ENCODE results near the gene UROC1. TPM values are rescaled to one million over a fixed set of nuclear protein-coding genes. Genes with fewer than 3 reads are reported as not detected.

The UROC1 gene
- total RNA-seq, 1 experiment from 2014 or later: not detected

DNA sequence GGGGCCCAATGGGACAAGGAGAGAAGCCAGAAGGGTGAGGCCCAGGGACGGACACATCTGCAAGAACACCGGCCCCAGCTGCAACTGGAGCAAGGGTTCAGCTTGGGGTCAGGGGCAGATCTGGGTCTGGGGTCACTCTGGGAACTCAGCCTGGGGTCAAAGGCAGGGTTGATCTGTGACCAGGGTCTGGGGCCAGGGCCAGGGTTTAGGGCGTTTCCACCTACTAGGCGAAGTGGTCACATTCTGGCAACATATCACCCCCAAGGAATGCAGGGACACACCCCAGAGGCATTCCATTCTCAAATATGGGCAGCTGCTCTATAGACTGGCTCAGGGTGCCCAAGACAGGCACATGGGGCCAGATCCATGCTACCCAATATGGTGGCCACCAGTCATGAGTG is 9.0 kb downstream of the UROC1 start:
- no peak for DNase-seq (ENCODE audit: low read depth)
- in situ Hi-C loops (cut with HindIII; ENCODE audit: low pct_unique_long_range_greater_than_20kb, low sequenced_read_pairs): no loop called here

GRCh38 chr3:126507886-126508285 is 9.7 kb downstream of the UROC1 start:
- DNase-seq (ENCODE audit: low read depth): no peak
- in situ Hi-C loops (cut with HindIII; ENCODE audit: low pct_unique_long_range_greater_than_20kb, low sequenced_read_pairs): no loop called here

GRCh38 chr3:126503701-126504100 is 13.9 kb downstream of the UROC1 start:
- in situ Hi-C loops (cut with HindIII; ENCODE audit: low pct_unique_long_range_greater_than_20kb, low sequenced_read_pairs): no loop called here

GRCh38 chr3:126502656-126503055 is 14.9 kb downstream of the UROC1 start:
- in situ Hi-C loops (cut with HindIII; ENCODE audit: low pct_unique_long_range_greater_than_20kb, low sequenced_read_pairs): no loop called here
- DNase-seq (ENCODE audit: low read depth): no peak

More at GRCh38 chr3:126503701-126504100, 13.9 kb downstream of the UROC1 start:
- DNase-seq (ENCODE audit: low read depth): no peak

DNA sequence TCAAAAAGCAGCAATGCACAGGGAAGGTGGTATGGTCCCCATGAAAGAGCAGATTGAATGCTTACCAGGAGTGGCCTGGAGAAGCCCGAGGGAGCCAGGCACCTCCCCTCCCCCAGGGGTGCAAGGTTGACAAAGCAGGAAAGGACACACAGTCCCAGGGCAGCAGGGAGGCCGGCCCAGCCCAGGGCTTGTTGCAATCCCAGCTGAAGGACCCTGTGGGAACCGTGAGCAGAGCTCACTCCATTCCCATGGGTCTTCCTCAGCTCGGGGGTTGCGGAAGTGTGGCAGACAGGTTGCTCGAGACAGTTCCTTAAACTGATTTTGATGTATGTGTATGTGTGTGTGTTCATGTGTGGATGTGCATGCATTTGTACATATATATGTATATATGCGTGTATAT is 15.8 kb downstream of the UROC1 start:
- in situ Hi-C loops (cut with HindIII; ENCODE audit: low pct_unique_long_range_greater_than_20kb, low sequenced_read_pairs): no loop called here
- no peak for DNase-seq (ENCODE audit: low read depth)

GRCh38 chr3:126501054-126501453 is 16.5 kb downstream of the UROC1 start:
- DNase-seq (ENCODE audit: low read depth): no peak
- in situ Hi-C loops (cut with HindIII; ENCODE audit: low pct_unique_long_range_greater_than_20kb, low sequenced_read_pairs): no loop called here

DNA sequence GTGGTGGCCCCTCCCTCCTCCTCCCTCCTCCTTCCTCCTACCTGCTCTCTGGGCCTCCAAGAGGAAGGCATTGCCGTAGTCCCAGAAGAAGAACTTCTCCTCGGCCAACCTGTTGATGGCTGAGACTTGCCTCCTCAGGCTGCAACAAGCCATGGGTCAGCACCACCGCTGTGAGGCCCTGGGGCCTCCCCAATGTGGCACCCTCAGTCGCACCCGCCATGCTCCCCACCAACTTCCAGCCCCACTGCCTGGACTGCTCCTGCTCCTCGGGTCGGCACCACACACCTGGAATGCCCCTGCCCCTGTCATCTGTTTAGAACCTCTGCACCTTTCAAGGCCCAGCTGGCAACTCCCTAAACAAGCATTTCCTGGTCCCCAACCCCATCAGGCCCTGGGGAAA is 17.6 kb downstream of the UROC1 start:
- in situ Hi-C loops (cut with HindIII; ENCODE audit: low pct_unique_long_range_greater_than_20kb, low sequenced_read_pairs): no loop called here
- DNase-seq (ENCODE audit: low read depth): no peak

DNA sequence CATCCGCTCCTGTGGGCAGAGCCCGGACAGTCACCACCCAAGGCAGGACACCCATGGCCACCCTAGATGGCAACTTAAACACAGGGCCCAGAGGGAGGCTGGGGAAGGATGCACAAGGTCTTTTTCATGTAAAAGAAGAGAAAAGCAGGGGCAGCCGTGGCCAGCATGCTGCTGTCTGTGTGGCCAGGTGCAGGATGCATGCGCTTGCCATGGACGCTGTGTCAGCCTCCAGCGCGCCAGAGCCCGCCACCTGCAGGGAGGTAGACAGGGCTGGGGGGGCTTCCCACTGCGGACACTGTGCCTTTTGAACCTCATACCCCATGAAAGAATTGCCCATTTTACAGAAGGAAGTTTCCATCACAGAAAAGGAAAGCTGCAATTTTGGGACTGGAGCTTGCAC is 18.2 kb downstream of the UROC1 start:
- in situ Hi-C loops (cut with HindIII; ENCODE audit: low pct_unique_long_range_greater_than_20kb, low sequenced_read_pairs): no loop called here
- no peak for DNase-seq (ENCODE audit: low read depth)

DNA sequence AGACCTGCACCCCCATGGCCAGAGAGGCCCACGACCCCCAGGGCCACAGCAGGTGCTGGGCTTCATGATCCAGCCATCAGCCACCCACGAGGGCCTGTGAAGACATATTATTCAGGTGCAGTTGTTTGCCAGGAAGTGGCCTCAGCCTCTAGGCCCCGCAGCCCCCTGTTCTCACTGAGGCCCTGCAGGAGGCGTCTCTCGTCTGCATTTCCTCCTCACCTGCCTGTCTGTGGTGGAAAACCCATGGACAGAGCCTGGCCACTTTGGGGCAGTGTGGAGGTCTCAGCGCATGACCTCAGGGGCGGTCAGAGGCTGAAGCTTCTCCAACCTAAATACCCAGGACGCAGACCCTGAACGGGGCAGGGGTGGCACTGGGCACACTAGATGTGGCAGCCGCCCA is 18.6 kb downstream of the UROC1 start:
- in situ Hi-C loops (cut with HindIII; ENCODE audit: low pct_unique_long_range_greater_than_20kb, low sequenced_read_pairs): no loop called here

GRCh38 chr3:126498461-126498860 is 19.1 kb downstream of the UROC1 start:
- DNase-seq (ENCODE audit: low read depth): no peak
- in situ Hi-C loops (cut with HindIII; ENCODE audit: low pct_unique_long_range_greater_than_20kb, low sequenced_read_pairs): no loop called here

More for the DNA sequence above, 18.6 kb downstream of the UROC1 start:
- DNase-seq (ENCODE audit: low read depth): no peak

GRCh38 chr3:126497956-126498355 is 19.6 kb downstream of the UROC1 start:
- DNase-seq (ENCODE audit: low read depth): no peak
- in situ Hi-C loops (cut with HindIII; ENCODE audit: low pct_unique_long_range_greater_than_20kb, low sequenced_read_pairs): no loop called here

GRCh38 chr3:126496894-126497850 is 20.4 kb downstream of the UROC1 start:
- DNase-seq (ENCODE audit: low read depth): no peak
- in situ Hi-C loops (cut with HindIII; ENCODE audit: low pct_unique_long_range_greater_than_20kb, low sequenced_read_pairs): no loop called here

DNA sequence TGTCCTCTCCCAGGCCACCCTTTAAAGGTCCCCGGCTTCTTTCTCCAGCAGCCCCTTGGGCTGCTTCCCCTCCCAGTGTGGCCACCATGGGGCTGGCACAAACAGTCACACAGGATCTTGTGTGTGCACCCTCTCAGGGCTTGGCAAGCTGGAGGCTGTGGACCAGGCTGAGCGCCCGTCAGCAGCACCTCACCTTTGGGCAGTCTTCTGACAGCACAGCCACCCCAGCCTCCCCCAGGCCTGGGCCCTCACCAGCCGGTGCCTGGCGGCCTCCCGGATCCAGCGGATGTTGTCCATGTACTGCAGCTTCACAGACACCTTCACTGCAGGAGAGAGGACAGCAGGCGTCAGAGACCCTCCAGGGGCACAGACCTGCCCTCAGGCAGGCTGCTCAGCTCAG is 21.8 kb downstream of the UROC1 start:
- in situ Hi-C loops (cut with HindIII; ENCODE audit: low pct_unique_long_range_greater_than_20kb, low sequenced_read_pairs): no loop called here
- DNase-seq (ENCODE audit: low read depth): no peak

GRCh38 chr3:126494970-126495230 is 22.7 kb downstream of the UROC1 start:
- in situ Hi-C loops (cut with HindIII; ENCODE audit: low pct_unique_long_range_greater_than_20kb, low sequenced_read_pairs): no loop called here
- no peak for DNase-seq (ENCODE audit: low read depth)

- in situ Hi-C loops (cut with HindIII; ENCODE audit: low pct_unique_long_range_greater_than_20kb, low sequenced_read_pairs): no loop called here
Measured at GRCh38 chr3:126494204-126494969, 23.2 kb downstream of the UROC1 start.

DNA sequence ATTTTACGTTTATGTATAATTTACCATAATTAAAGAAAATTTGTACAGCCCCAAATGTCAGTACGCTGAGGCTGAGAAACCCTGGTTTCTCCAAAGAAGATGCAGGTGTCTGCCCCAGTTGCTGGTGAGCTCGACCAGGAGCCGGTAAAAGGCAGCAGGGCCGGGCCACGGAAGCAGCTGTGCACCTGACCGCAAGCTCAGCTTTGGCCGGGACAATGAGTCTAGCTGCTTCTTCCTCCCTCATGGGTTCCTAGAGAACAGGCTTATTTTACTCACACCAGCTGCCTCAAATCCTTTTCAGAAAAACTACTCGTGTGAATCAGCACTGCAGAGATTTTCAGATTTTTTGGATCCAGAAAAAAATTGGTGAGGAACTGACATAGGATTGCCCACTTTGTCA is 23.8 kb downstream of the UROC1 start:
- in situ Hi-C loops (cut with HindIII; ENCODE audit: low pct_unique_long_range_greater_than_20kb, low sequenced_read_pairs): no loop called here
- DNase-seq (ENCODE audit: low read depth): no peak

More at GRCh38 chr3:126494204-126494969, 23.2 kb downstream of the UROC1 start:
- DNase-seq (ENCODE audit: low read depth): no peak

GRCh38 chr3:126493051-126493450 is 24.5 kb downstream of the UROC1 start:
- in situ Hi-C loops (cut with HindIII; ENCODE audit: low pct_unique_long_range_greater_than_20kb, low sequenced_read_pairs): no loop called here
- no peak for DNase-seq (ENCODE audit: low read depth)

- in situ Hi-C loops (cut with HindIII; ENCODE audit: low pct_unique_long_range_greater_than_20kb, low sequenced_read_pairs): no loop called here
- no peak for DNase-seq (ENCODE audit: low read depth)
Measured at GRCh38 chr3:126491221-126492013, 26.2 kb downstream of the UROC1 start.

DNA sequence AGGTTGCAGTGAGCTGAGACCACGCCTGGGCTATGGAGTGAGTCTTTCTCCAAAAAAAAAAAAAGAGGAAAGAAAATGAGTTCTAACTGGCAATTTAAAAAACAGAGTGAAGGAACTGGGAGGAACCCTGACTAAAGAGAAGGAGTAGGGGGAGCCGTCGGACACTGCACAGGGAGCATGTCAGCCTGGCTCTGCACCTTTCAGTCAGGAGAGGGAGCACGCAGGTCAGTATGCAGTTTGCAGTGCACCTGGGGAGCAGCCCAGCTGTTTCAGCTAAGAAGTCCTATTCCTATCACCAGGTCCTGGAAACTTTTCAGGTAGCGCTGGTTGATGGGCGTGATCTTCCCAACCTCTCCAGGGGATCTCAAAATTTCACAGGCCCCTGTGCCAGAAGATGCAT is 27.0 kb downstream of the UROC1 start:
- no peak for DNase-seq (ENCODE audit: low read depth)
- in situ Hi-C loops (cut with HindIII; ENCODE audit: low pct_unique_long_range_greater_than_20kb, low sequenced_read_pairs): no loop called here
